HCT116 (cell line): ENCODE results near the gene ERCC5. TPM values are rescaled to one million over a fixed set of nuclear protein-coding genes. Genes with fewer than 3 reads are reported as not detected.

Source experiments
- total RNA-seq: library from RNA; stranded (reverse); gene quantifications from one replicate; pipeline ENCODE4 v1.2.1, GENCODE V29; 2021; ENCODE audit not compliant: unreplicated experiment

Gene ERCC5
- total RNA-seq, 1 experiment from 2014 or later = 25.6 TPM

Other genes starting within 250 kb of the ERCC5 start
- gene TPP2, start 249.0 kb upstream of the ERCC5 start, total RNA-seq = 36.7 TPM
- not detected for gene METTL21C, start 151.0 kb upstream of the ERCC5 start, total RNA-seq
- gene TEX30, start 72.2 kb upstream of the ERCC5 start, total RNA-seq = 22.3 TPM
- gene POGLUT2, start 47.1 kb upstream of the ERCC5 start, total RNA-seq = 4.8 TPM
- gene BIVM, start 46.9 kb upstream of the ERCC5 start, total RNA-seq = 11.3 TPM
- gene SLC10A2, start 220.4 kb downstream of the ERCC5 start, total RNA-seq = not detected